ENCODE data around the gene BLOC1S1. TPM values are rescaled to one million over a fixed set of nuclear protein-coding genes. Genes with fewer than 3 reads are reported as not detected.

The BLOC1S1 gene
- total and polyA plus RNA-seq, 9 of the 15 experiments (the other 6 are each of a cell fraction or from before 2014, with no cell fraction given), result 75.2 to 161 (median 98.8) TPM

GRCh38 chr12:55698241-55698955 is 17.4 kb upstream of the BLOC1S1 start:
- Histone ChIP-seq H3K27me3 (ENCODE audit: control insufficient read depth in 2 of 2, insufficient read depth in 2 of 2, low read length in 2 of 2) (peaks cover 20 to 65% of the 10 kb centered on the region in 2 experiments; a peak in 4 of 5 replicates), H3K36me3 (ENCODE audit: control insufficient read depth, insufficient read depth, low read length) (no peaks in the 10 kb centered on the region), H3K79me2 (ENCODE audit: control insufficient read depth, insufficient read depth, low read length) (no peaks in the 10 kb centered on the region), H3K4me3 (no peak overlapping the region), H2AFZ (ENCODE audit: low read depth, low read length) (no peak overlapping the region), H4K20me1 (replicated peaks; ENCODE audit: control insufficient read depth, insufficient read depth, low read length) (no peaks in the 10 kb centered on the region; the same call in 1 of the 2 replicates), H3K9me3 (replicated peaks; ENCODE audit: control insufficient read depth, insufficient read depth, low read depth, low read length) (no peaks in the 10 kb centered on the region), H3K27ac (ENCODE audit: extremely low read depth, low read depth, low read length) (no peak overlapping the region), H3K4me1 (replicated peaks in 1 of 2; ENCODE audit: control insufficient read depth in 2 of 2, insufficient read depth in 2 of 2, low read length in 2 of 2) (peaks cover 0 to 22% of the 10 kb centered on the region in 2 experiments; a peak in 3 of 5 replicates), H3K4me2 (ENCODE audit: insufficient read depth, low read length) (no peak overlapping the region), H3K9ac (ENCODE audit: insufficient read depth in 1 of 2, low read depth in 2 of 2, low read length in 2 of 2) (no peak overlapping the region; a peak in 1 of 4 replicates), H3K9me1 (ENCODE audit: control insufficient read depth, insufficient read depth, low read length) (peaks cover 5% of the 10 kb centered on the region)
- WGBS (ENCODE audit: insufficient coverage, low coverage, missing lambda C conversion rate), result 5% methylated on average over 16 of the region's 16 CpGs
- BruUV-seq (replicated peaks), result no TSS peak
- ATAC-seq (no peak), FAIRE-seq (no peak), DNase-seq (ENCODE audit: extremely low read depth in 1 of 4, low spot score in 3 of 4) (no peak)
- no peak for TF ChIP-seq MLLT1 (IDR thresholded peaks at IDR 0.05)
- TF ChIP-seq ZNF444 (CRISPR knock-in tag; IDR thresholded peaks at IDR 0.05), result no peak
- no peak for TF ChIP-seq CREB3 (tag; conservative IDR thresholded peaks at IDR 0.05; ENCODE audit: low read depth)
- no peak for TF ChIP-seq ZNF280B (CRISPR knock-in tag; IDR thresholded peaks at IDR 0.05)
- TF ChIP-seq POLR2G (IDR thresholded peaks at IDR 0.05; ENCODE audit: low read depth, low read length), result no peak
- CTCF ChIA-PET (ENCODE audit: low intra/inter-chr PET ratio), result no interaction called here
- in situ Hi-C loops (cut with MboI), result no loop called here
- intact Hi-C loops (cut with micrococcal nuclease), result no loop called here
- POLR2A ChIA-PET, result interaction anchor here (1.1 to 1.5 kb wide), 2 partner anchors 9 to 17 kb away, joined by 3 to 6 read pairs; a partner anchor contains a TSS
